ENCODE data around the gene PPP1R8.
"Not testable (repeated sequence)": the region's sequence is repeated elsewhere in the genome, so short reads cannot be mapped to it uniquely, and the experiment has no call there.

PPP1R8 gene

GRCh38 chr1:27830621-27831440 lies at the start of gene PPP1R8:
Gene PPP1R8, plus strand, starts transcription at chr1:27830782. Its CDS starts 54 bp downstream, at chr1:27830836.
- peak; percentile 97 for DNase-seq

DNA sequence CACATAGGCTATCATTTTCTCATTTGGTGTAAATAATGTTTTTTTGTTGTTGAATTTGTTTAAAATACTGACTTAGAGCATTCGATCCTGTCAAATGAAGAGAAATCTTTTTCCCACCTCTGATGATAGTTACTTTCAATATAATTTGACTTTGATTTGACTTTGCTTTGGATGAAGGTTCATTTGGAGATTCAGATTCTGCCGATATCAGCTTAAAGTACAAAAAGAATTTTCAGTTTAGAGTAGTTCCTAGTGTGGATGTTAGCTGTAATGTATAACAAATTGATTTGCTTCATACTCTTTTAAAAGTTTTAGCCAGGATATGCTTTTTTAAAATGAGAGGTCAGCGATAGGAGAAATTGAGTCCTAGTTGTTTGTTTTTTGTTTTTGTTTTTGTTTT lies 47.6 kb upstream of the PPP1R8 start:
- no peak for DNase-seq

- DNase-seq = no peak
Measured at GRCh38 chr1:27784700-27785099, 45.9 kb upstream of the PPP1R8 start.

DNA sequence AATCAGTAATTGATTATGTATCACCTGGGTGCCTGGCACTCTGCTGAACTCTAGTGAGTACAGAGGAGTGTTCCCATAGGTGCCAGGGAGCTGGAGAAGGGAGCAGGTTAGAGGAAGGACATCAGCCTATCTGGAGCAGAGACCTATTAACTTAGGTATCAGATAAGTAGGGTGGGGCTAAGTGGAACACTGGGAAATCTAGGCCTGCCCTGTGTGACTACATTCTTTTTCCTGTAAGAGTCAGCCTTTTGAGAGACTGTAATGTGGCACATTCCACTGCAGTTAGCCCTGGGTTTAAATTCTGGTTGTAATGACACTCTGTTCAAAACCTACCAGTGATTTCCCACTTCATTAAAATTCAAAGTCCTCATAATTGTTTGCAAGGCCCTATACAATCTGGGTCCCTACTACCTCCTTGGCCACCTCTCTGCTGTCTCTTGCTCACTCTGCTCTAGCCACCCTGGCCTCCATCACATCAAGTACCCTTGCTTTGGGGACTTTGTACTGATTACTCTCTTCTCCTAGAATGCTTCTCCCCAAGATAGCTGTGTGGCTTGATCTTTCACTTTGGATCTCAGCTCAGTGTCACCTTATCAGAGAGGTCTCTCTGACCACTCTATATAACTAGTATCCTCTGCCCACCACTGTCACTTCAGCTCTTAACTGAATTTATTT lies 44.7 kb upstream of the PPP1R8 start:
- no peak for DNase-seq

GRCh38 chr1:27787895-27788294 lies 42.7 kb upstream of the PPP1R8 start:
- no peak for DNase-seq

DNA sequence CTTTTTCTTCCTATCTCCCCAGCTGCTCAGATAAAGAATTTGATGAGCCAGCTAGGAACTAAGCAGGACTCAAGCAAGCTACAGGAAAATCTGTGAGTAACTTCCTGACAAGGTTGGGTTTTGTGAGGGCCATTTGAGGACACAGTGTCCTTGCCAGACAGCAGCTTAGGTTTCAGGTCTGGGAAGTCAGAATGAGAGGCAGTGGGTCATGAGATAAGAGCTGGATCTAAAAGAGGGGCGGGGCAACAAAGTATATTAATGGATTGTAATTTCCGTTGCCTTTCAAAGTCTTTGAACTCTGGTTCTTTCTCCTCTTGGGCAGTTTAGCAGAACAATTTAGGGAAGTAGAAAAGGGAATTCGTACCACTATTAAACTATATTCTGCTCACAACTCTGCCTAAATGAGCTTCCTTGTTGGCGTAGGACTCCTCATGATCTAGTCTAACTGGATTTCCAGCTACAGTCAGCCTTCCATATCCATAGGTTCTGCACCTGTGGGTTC lies 41.0 kb upstream of the PPP1R8 start:
- DNase-seq = no peak

DNA sequence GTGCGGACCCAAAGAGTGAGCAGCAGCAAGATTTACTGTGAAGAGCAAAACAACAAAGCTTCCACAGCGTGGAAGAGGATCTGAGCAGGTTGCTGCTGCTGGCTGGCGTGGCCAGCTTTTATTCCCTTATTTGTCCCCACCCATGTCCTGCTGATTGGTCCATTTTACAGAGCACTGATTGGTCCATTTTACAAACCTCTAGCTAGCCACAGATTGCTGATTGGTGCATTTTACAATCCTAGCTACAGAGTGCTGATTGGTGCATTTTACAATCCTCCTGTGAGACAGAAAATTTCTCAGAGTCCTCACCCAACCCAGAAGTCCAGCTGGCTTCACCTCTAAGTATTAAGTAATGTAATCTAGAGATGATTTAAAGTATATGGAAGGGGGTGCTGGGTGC lies 40.3 kb upstream of the PPP1R8 start:
- DNase-seq = not testable (repeated sequence)

GRCh38 chr1:27795601-27796000 lies 35.0 kb upstream of the PPP1R8 start:
- no peak for DNase-seq

GRCh38 chr1:27804791-27805190 lies 25.8 kb upstream of the PPP1R8 start:
- DNase-seq = no peak

DNA sequence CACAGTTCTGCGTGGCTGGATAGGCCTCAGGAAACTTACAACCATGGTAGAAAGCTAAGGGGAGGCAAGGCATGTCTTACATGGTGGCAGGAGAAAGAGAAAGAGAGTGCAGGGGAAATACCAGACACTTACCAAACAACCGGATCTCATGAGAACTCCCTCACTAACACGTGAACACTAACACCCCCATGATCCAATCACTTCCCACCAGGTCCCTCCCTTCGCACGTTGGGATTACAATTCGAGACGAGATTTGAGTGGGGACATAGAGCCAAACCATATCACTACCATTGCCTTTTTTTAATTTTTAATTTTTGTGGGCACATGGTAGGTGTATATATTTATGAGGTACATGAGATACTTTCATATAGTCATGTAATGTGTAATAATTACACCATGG lies 23.8 kb upstream of the PPP1R8 start:
- no peak for DNase-seq

DNA sequence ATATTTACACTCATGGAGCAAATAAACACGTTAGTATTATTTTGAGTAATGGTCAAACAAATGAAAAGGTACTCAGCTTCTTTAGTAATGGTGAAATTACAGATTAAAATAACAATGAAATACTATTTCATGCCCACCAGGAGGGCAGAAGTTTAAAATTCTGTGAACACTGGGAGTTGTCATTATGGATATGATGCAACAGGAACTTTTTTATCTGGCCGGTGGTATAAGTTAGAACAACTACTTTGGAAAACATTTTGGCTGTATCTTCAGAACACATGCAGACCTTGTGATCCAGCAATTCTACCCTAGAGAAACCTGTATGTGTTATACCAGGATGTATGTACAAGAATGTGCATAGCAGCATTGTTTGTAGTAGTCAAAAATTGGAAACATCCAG lies 23.2 kb upstream of the PPP1R8 start:
- no peak for DNase-seq

DNA sequence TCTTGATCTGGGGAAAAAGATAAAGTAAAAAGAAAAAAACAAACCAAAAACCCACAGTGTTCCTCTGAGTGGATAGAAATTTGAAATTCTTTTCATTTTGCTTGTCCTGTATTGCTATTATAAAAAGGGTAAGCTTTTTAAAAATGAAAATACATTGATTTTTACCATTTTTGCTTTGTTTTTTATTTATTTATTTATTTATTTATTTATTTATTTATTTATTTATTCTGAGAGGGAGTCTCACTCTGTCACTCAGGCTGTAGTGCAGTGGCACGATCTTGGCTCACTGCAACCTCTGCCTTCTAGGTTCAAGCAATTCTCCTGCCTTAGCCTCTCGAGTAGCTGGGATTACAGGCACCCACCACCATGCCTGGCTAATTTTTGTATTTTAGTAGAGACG lies 22.5 kb upstream of the PPP1R8 start:
- DNase-seq = not testable (repeated sequence)

GRCh38 chr1:27809883-27810282 lies 20.7 kb upstream of the PPP1R8 start:
- no peak for DNase-seq

DNA sequence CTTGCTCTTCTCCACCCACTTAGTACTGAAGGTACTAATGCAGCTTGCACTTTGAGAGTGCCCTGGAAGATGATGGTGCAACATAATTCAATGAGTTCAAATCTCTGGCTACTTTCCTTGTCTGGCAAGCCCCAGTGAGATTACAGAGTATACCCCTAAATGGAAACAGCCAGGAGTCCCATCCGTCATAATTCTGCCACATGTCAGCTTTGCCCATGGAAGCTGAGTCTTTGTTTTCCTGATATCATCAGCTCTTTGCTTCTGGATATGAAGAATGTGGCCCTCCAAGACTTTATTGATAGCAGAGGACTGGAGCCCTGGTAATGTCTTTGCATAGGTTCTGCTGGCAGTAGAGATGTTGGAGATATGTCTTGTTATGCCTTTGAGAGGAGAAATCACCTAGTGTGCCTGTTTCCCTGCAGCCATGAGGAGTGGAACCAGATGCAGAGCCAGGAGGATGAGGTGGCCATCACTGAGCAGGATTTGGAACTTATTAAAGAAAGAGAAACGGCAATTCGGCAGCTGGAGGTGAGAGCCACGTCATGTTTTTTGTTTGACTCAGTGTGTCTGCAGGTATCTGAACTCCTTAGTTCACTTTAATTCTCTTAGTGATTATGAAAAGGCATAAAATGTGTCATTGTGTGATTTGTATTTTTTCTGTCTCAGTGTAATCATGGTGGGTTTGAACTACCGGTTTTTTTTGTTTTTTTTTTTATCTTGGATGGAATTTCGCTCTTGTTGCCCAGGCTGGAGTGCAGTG lies 18.7 kb upstream of the PPP1R8 start:
- no peak for DNase-seq

DNA sequence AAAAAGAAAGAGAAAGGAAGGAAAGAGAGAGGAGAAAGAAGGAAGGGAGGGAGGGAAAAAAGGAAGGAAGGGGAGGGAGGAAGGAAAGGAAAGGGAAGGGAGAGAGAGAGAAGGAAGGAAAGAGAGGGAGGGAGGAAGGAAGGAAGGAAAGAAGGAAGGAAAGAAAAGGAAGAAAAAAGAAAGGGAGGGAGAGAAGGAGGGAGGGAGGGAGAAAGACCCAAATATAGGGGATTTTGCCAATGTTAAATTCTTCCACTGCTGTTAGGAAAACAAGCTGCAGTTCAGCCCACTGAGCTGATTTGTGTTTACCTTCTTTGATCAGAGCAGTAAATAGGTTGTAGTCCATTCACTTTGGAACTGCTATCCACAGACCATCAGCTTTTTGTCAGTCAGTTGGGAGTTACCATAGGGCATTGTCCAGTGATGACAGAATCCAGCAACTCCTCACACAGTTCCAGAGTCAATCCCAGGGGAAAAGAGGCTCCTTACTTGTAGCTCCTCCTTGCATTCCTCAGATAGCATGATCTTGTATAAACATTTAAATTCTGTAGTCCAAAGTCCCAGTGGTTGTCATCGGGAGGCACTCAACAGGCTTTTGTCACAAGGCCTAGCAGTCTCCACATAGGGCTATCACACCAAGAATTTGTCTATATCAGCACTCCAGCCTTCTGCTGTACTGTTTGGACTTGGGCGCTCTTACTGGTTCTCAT lies 13.5 kb upstream of the PPP1R8 start:
- no peak for DNase-seq

- DNase-seq = peak; percentile 41
Measured at GRCh38 chr1:27821761-27822315, 8.7 kb upstream of the PPP1R8 start.

- no peak for DNase-seq
Measured at GRCh38 chr1:27823784-27824183, 6.8 kb upstream of the PPP1R8 start.

DNA sequence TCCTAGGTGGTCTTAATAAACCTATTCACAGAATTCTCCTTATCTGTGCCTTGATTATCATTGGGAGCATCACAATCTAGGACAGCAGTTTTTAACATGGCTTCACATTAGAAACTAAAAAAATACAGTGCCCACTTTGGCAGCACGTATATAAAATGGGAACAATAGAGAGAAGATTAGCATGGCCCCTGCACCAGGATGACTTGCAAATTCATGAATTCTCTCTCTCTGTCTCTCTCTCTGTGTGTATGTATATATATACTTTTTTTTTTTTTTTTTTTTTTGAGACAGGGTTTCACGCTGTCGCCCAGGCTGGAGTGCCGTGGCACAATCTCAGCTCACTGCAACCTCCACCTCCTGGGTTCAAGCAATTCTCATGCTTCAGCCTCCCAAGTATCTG lies 6.2 kb upstream of the PPP1R8 start:
- no peak for DNase-seq

GRCh38 chr1:27829339-27829960 lies 1.1 kb upstream of the PPP1R8 start:
- DNase-seq = not testable (repeated sequence)

GRCh38 chr1:27831568-27832410 lies 1.2 kb downstream of the PPP1R8 start:
- DNase-seq = no peak

- DNase-seq = no peak
Measured at GRCh38 chr1:27832762-27833161, 2.2 kb downstream of the PPP1R8 start.

Data from kidney glomerular epithelial cell (primary cell).